ENCODE measurements around the gene OR52W1.

- TF ChIP-seq CTCF (conservative IDR thresholded peaks at IDR 0.05 in 1 of 2, IDR thresholded peaks at IDR 0.05 in 1 of 2; ENCODE audit: low read depth in 1 of 2, low read length in 2 of 2), result no peak
- TF ChIP-seq EZH2 (IDR thresholded peaks at IDR 0.05; ENCODE audit: low read length, missing control alignments), result no peak
Measured at GRCh38 chr11:6196396-6196795, 2.6 kb upstream of the OR52W1 start.

All from fibroblast of lung (primary cell).